ENCODE measurements around the gene CNTN2.

Gene CNTN2

GRCh38 chr1:205074084-205074483 lies 31.1 kb downstream of the CNTN2 start:
- no peak for DNase-seq (ENCODE audit: low read depth)

GRCh38 chr1:205074513-205074912 lies 31.5 kb downstream of the CNTN2 start:
- DNase-seq (ENCODE audit: low read depth) = no peak

GRCh38 chr1:205075642-205076155 lies 32.7 kb downstream of the CNTN2 start:
- no peak for DNase-seq (ENCODE audit: low read depth)

DNA sequence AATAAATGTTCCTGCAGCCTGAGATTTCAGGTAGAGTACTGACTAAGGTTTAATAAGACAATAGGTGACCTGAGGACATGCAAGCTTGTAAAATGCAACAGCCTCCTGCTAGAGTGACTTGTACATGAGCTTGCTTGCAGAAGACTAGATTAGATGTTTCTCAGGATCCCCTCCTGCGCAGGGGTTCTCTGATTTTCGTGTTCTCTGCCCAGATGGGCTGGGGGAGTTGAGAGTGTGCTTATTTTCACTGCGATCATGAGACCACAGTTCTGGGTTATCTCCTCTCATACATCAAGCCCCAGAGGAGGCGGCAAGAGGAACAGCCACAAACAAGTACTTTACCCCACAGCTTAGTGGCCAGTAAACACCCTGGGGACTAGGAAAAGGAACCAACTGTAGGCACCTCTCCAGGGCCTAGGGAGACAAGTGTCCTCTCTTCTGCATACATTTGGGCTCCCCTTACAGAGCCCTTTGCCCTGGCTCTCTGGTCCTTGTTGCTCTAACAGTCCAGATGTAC lies 33.3 kb downstream of the CNTN2 start:
- no peak for DNase-seq (ENCODE audit: low read depth)

- DNase-seq (ENCODE audit: low read depth) = no peak
Observed at GRCh38 chr1:205077158-205077933, 34.3 kb downstream of the CNTN2 start.

DNA sequence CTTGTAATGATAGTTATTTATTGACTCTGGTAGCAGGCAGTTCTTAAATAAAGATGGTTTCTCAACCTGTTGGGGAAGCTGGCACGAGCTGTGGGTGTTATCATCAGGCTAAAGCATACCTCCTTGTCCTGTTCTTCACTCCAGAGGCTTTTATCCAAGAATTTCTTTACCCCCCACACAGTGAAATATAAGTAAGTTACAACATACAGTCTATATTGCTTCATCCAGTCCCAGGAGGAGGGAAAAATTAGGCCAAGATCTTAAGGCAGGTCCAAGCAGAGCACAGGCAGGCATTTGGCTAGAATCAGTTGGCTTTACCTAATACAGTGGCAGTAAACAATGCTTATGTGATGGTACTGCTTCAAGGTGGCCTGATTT lies 34.9 kb downstream of the CNTN2 start:
- no peak for DNase-seq (ENCODE audit: low read depth)

DNA sequence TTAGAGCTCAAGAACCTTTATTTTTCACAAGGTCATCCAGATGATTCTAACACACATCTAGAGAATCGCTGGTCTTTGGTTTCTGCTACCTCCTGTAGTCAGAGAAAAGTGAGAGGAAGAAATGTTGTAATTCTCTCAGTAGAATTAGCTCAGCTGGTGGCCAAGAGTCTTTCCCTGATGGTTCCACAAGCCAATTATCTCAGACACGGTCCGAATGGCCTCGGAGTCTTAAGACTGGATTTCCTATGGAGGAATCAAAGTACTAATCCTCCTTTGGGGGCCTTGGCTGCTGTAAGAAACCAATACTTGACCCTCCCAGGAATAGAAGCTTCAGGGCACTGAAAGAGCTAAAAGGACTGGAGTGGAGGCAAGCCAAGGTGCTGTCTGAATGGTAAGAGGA lies 39.4 kb downstream of the CNTN2 start:
- no peak for DNase-seq (ENCODE audit: low read depth)

- no peak for DNase-seq (ENCODE audit: low read depth)
Observed at GRCh38 chr1:205084360-205084759, 41.3 kb downstream of the CNTN2 start, which contains the start of gene TMEM81. Gene TMEM81, minus strand, starts transcription at chr1:205084460. Its CDS starts 140 bp downstream, at chr1:205084320.

- DNase-seq (ENCODE audit: low read depth) = no peak
Observed at GRCh38 chr1:205088341-205088740, 45.3 kb downstream of the CNTN2 start.

GRCh38 chr1:205091043-205091740 lies 48.2 kb downstream of the CNTN2 start:
- DNase-seq (ENCODE audit: low read depth) = no peak

- DNase-seq (ENCODE audit: low read depth) = no peak
Observed at GRCh38 chr1:205095422-205095821, 52.4 kb downstream of the CNTN2 start.

- DNase-seq (ENCODE audit: low read depth) = no peak
Observed at GRCh38 chr1:205098242-205098641, 55.2 kb downstream of the CNTN2 start.

DNA sequence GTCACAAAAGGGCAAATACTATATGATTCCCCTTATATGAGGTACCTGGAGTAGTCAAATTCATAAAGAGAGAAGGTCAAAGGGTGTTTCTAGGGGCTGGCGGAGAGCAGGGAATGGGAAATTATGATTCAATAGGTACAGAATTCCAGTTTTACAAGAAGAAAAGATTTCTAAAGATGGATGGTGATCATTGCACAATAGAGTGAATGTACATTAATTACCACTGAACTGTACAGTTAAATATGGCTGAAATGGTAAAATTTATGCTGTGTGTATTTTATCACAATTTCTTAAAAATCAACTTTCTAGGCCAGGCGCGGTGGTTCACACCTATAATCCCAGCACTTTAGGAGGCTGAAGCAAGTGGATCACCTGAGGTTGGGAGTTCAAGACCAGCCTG lies 59.4 kb downstream of the CNTN2 start:
- no peak for DNase-seq (ENCODE audit: low read depth)

- no peak for DNase-seq (ENCODE audit: low read depth)
Observed at GRCh38 chr1:205107327-205107726, 64.3 kb downstream of the CNTN2 start.

DNA sequence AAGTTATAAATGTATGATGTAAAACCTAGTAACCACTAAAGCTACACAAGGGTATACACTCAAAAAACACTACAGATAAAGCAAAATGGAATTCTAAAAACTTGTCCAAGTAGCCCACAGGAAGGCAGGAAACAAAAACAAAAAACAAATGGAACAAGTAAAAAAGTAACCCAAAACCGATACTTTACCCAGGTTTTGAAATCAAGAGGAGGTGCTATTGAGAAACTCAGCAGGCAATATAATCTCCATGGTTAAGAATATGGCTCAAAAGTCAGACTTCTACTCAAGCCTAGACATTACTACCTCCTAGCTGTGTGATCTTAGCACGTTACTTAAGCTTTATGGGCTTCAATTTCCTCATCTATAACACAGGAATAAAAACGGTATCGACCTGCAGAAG lies 65.5 kb downstream of the CNTN2 start:
- DNase-seq (ENCODE audit: low read depth) = no peak

DNA sequence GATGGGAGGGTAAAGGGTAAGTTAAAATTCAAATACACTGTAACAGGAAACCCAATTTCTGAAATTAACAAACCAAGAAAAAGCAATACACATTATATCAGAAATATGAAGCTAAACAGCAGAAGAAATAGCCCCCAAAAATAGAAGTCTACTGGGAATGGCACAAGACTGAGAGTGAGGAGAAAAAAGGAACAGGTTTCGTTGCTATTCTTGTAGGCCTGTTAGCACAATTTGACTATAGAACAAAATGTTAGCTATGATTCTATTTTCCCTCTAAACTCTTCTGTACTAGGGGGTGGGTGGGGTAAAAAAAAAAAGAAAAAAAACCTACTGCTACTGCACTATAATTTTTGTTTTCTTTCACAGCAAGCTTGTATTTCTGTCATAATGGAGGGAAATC lies 66.3 kb downstream of the CNTN2 start:
- DNase-seq (ENCODE audit: low read depth) = no peak

DNA sequence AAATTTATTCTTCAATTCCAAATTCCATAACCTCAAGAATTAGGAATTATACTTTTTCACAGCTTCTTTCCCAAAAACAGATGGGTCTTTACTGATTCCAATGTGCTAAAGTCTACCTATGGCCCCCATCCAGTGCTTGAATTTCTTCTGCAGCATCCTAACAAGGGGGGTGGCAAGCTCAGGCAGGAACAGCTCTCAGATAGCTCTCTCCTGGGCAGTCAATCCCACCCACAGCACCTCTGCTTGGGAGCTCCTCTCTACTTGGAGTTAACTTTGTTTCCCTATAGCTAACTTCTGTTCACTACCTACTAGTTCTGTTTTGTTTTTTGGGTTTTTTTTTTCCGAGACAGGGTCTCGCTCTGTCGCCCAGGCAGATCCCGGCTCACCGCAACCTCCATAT lies 66.7 kb downstream of the CNTN2 start:
- DNase-seq (ENCODE audit: low read depth) = no peak

DNA sequence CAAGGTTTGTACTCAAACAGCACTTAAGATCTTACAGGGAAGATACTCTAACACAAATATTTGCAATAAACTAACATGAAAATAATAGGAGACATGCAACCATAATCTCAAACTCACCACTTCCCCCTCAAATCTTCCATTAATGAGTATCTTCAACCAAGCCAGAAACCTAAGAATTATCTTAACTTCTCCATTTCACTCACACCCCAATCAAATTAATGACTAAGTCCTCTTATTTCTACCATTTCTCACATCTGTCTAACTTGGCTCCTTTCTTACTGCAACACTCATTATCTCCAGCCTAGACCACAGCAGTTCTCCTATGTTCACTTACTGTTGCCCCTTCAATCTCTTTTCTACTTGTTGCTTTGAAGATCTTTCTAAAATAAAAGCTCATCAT lies 68.3 kb downstream of the CNTN2 start:
- DNase-seq (ENCODE audit: low read depth) = no peak

DNA sequence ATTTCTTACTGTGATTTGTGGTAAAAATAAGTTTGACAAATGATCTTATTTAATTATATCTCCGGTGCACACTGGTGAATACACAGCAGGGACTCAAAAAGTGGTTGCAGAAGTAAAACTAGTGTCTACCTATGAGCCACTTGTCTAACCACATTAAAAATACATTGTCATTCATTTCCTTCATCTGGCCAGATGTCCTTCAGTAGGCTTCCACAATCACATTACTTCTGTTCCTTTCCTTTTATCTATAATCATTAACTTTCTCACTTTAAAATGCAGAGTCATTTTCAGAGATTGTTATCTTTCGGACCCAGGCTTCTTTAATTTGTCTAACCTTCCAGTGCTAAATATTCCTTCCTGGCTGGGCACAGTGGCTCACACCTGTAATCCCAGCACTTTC lies 75.7 kb downstream of the CNTN2 start:
- no peak for DNase-seq (ENCODE audit: low read depth)

GRCh38 chr1:205121660-205122488 lies 78.9 kb downstream of the CNTN2 start, which contains the start of gene RBBP5:
Gene RBBP5, minus strand, starts transcription at chr1:205121978. Its CDS starts 105 bp downstream, at chr1:205121873.
- peak; percentile 94 for DNase-seq (ENCODE audit: low read depth)

GRCh38 chr1:205122489-205122882 lies 79.5 kb downstream of the CNTN2 start:
- no peak for DNase-seq (ENCODE audit: low read depth)

- no peak for DNase-seq (ENCODE audit: low read depth)
Observed at GRCh38 chr1:205124726-205125125, 81.7 kb downstream of the CNTN2 start.

Data from non-pigmented ciliary epithelial cell (primary cell).